Kidney epithelial cell (primary cell): Measurements from ENCODE around the gene TMPRSS13. TPM values are rescaled to one million over a fixed set of nuclear protein-coding genes. Genes with fewer than 3 reads are reported as not detected.

Experiments
- DNase-seq: peaks from one replicate; pipeline ENCODE4 v3.0.0-alpha.2; 2010; ENCODE audit warnings: low read depth
- H3K27me3 ChIP-seq: 2 replicates; pipeline ENCODE4 v1.6.0; 2011; ENCODE audit warnings: low read length; ENCODE audit not compliant: control insufficient read depth, insufficient read depth
- H3K36me3 ChIP-seq: 2 replicates; pipeline ENCODE4 v1.5.1; 2011; ENCODE audit warnings: low read length; ENCODE audit not compliant: control insufficient read depth, insufficient read depth
- H3K4me3 ChIP-seq: 2 replicates; pipeline ENCODE4 v1.5.1; 2011; ENCODE audit warnings: low read depth, mild to moderate bottlenecking, control low read depth, low read length
- CTCF ChIP-seq: IDR thresholded peaks from 2 replicates; pipeline ENCODE4 v1.5.1; 2011; ENCODE audit warnings: mild to moderate bottlenecking, moderate library complexity, low read length, control low read depth, inconsistent platforms; ENCODE audit not compliant: insufficient read depth, poor library complexity, severe bottlenecking
- total RNA-seq: library from RNA; depleted of rRNA; stranded (reverse); fragments of >200 nt; gene quantifications from 2 replicates; pipeline ENCODE4 v1.2.3, GENCODE V29; 2015

TMPRSS13 gene
- total RNA-seq, 1 donor from 2014 or later, result not detected

DNA sequence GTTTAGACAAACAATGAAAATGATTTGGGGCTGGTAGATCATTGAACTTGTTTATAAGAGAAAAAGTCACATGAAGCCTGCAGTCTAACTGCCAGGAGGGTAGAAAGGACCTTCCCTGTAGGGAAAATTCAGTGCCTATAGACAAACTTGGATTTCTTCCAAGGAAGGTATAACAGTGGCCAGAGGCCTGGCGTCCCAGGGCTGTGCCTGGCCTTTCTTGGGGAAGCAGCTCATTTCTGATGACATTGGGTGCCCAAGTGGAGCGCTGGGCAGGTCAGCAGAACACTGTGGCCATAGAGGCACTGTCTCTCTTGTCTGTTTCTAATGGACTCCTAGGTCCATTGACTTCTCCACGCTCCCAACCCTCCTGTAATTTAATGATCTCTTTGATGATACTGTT lies 46.1 kb downstream of the TMPRSS13 start:
- DNase-seq, result no peak
- Histone ChIP-seq H3K36me3 (no peaks in the 10 kb centered on the region), H3K27me3 (peaks cover 23% of the 10 kb centered on the region), H3K4me3 (no peak overlapping the region)
- TF ChIP-seq CTCF, result no peak

DNA sequence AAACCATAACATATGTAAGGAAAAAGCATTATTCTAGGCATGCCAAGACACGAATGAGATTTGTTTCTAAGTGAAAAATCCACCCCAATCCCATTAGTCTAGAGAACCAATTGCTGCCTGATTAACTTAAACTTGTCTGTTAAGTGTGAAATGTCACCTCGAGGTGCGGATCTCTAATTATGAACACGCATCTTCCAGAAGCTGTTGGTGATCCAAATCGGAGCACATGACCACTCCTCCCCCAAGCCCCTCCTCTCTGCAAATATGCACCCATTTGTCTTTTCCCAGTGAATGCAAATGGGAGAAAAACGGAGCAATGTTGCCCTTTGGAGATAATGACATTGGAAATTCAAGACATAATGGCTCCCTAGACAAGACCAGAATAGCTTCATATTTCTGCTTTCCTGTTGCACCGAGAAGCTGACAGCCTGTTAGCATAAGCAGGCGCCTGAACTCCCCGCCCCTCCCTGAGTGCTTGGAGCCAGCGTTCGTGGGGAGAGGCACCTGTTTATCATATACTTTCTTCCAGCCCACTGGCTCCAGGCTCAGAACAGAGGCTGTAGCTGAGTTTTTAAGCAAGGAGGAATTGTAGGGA lies 46.8 kb downstream of the TMPRSS13 start:
- no peak overlapping the region for H3K4me3 ChIP-seq
- no peak for TF ChIP-seq CTCF
- DNase-seq, result no peak
- no peaks in the 10 kb centered on the region for H3K36me3 ChIP-seq
- peaks cover 23% of the 10 kb centered on the region for H3K27me3 ChIP-seq

GRCh38 chr11:117881217-117881616 lies 48.0 kb downstream of the TMPRSS13 start:
- Histone ChIP-seq H3K27me3 (peaks cover 25% of the 10 kb centered on the region), H3K36me3 (no peaks in the 10 kb centered on the region), H3K4me3 (no peak overlapping the region)
- no peak for DNase-seq
- no peak for TF ChIP-seq CTCF

DNA sequence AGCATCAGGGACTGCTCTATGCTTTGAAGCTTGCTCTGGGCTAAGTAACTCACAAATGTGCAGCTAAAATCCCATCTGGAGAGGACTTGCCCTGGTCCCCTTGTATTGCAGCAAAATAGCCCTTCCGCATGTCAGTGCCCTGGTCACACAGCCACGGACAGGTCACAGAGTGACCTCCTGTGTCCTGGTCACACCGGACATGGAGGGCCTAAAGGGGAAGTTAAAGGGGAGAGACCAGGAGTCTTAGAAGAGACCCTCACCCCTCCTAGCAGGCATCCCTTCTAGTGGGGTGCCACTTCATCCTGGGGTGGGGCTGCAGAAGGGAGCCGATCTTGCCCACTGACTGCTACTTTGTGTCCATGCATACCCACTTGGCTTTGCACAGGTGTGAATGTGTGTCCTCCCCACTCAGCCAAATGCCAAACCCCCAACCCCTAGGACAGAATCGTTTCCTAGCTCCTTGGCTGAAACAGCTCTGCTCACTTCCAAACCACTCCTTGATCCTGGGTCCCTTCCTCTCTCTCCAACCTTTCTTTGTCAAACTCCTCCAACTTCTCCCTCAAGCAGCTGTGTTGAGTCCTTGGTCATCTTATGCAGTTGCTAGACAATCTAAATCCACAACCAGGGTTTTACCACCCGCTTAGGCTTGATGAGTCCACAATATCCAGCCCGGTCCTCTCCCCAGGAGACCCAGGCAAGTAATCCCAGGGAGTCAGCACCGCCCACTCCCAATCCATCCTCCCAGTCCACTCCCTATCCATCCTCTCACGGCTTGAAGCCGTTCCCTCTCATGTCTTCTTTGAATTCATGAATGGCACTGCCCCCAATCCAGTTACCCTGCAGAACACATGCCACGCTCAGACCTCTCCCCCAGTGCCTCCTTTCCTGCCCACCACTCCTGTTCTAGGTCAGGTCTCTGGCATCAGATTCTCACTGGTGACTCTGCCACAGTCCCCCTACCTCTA lies 49.4 kb downstream of the TMPRSS13 start:
- Histone ChIP-seq H3K27me3 (peaks cover 37% of the 10 kb centered on the region), H3K4me3 (no peak overlapping the region), H3K36me3 (no peaks in the 10 kb centered on the region)
- no peak for DNase-seq
- TF ChIP-seq CTCF, result no peak

- TF ChIP-seq CTCF, result no peak
- peaks cover 39% of the 10 kb centered on the region for H3K27me3 ChIP-seq
- H3K4me3 ChIP-seq, result no peak overlapping the region
Measured at GRCh38 chr11:117878939-117879475, 50.2 kb downstream of the TMPRSS13 start.

More at GRCh38 chr11:117878939-117879475, 50.2 kb downstream of the TMPRSS13 start:
- no peaks in the 10 kb centered on the region for H3K36me3 ChIP-seq
- no peak for DNase-seq
